Smooth muscle cell (in vitro differentiated cells): Measurements from ENCODE around the gene C4orf54. TPM values are rescaled to one million over a fixed set of nuclear protein-coding genes. Genes with fewer than 3 reads are reported as not detected.

Experiments used
- DNase-seq: peaks from one replicate; lab custom pipeline; 2025; ENCODE audit not compliant: unreplicated experiment; lab: John Stamatoyannopoulos, UW
- H2AFZ ChIP-seq: fragments of 200-600 bp; sonication (generic); 2 replicates; pipeline ENCODE4 v1.6.0; 2016; ENCODE audit warnings: antibody characterized with exemption, low read depth, mild to moderate bottlenecking
- H3F3A ChIP-seq: fragments of 200-600 bp; sonication (generic); 2 replicates; pipeline ENCODE4 v1.6.0; 2017; ENCODE audit warnings: antibody characterized with exemption, low read depth
- H3K27ac ChIP-seq: fragments of 200-600 bp; sonication (generic); 2 replicates; pipeline ENCODE4 v1.5.1; 2016; ENCODE audit warnings: low read depth, mild to moderate bottlenecking
- H3K27me3 ChIP-seq: fragments of 200-600 bp; sonication (generic); 2 replicates; pipeline ENCODE4 v1.6.1; 2016; ENCODE audit warnings: low read depth, mild to moderate bottlenecking
- H3K36me3 ChIP-seq: fragments of 200-600 bp; sonication (generic); 2 replicates; pipeline ENCODE4 v1.5.1; 2016; ENCODE audit warnings: low read depth
- H3K4me1 ChIP-seq: fragments of 200-600 bp; sonication (generic); 2 replicates; pipeline ENCODE4 v1.5.1; 2016; ENCODE audit warnings: low read depth
- H3K4me2 ChIP-seq: fragments of 200-600 bp; sonication (generic); 2 replicates; pipeline ENCODE4 v1.6.0; 2016; ENCODE audit warnings: mild to moderate bottlenecking
- H3K4me3 ChIP-seq: fragments of 200-600 bp; sonication (generic); 2 replicates; pipeline ENCODE4 v1.5.1; 2016; ENCODE audit warnings: mild to moderate bottlenecking
- H3K79me2 ChIP-seq: fragments of 200-600 bp; sonication (generic); 2 replicates; pipeline ENCODE4 v1.6.0; 2016; ENCODE audit warnings: low read depth, mild to moderate bottlenecking
- H3K9ac ChIP-seq: fragments of 200-600 bp; sonication (generic); 2 replicates; pipeline ENCODE4 v1.6.0; 2016; ENCODE audit warnings: low read depth
- H3K9me3 ChIP-seq: fragments of 200-600 bp; sonication (generic); replicated peaks from 2 replicates; pipeline ENCODE4 v1.5.1; 2016; ENCODE audit warnings: low read depth
- H4K20me1 ChIP-seq: fragments of 200-600 bp; sonication (generic); 2 replicates; pipeline ENCODE4 v1.6.0; 2016; ENCODE audit warnings: low read depth
- WGBS: methylation state at CpG from one replicate; pipeline ENCODE4 v1.1.7; 2016; ENCODE audit warnings: low lambda C conversion rate; 5-methylcytosine and 5-hydroxymethylcytosine counted together
- polyA plus RNA-seq: library from polyadenylated mRNA; unstranded; fragments of >200 nt; fragmentation: Nextera tagmentation; extraction: Ambion mirVana; gene quantifications from 2 replicates; pipeline ENCODE4 v1.2.1, GENCODE V29; 2016
- total RNA-seq: library from RNA; depleted of rRNA; stranded (reverse); fragments of >200 nt; gene quantifications from 2 replicates; pipeline ENCODE4 v1.2.3, GENCODE V29; 2014
- TF ChIP-seq, protein P1 (sequence below): fragments of 200-600 bp; sonication (generic); IDR thresholded peaks from 2 replicates; pipeline ENCODE4 v1.5.1; 2017; ENCODE audit warnings: borderline replicate concordance, mild to moderate bottlenecking, antibody characterized with exemption; ENCODE audit not compliant: insufficient read depth, poor library complexity, severe bottlenecking

Gene C4orf54
- total and polyA plus RNA-seq, 2 experiments from 2014 or later: not detected

DNA sequence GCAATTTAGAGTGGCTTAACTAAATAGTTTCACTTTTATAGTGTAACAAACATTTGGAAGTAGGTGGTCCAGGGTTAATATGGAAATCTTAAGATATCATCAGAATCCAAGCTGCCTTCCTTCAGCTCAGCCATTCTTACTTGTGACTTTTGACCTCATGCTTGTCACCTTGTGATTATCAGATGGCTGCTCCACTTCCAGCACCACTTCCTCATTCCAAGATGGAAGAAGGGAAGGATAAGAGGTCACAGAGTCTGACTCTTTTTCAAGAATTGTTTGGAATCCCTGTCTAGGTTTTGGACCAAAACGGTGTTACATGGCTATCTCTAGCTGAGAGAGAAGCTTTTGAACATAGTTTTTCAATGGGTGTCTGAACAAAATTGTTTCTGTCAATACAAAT, 43.1 kb downstream of the C4orf54 start:
- Histone ChIP-seq H3K4me2 (no peak overlapping the region), H3K27ac (no peak overlapping the region), H4K20me1 (no peaks in the 10 kb centered on the region)

DNA sequence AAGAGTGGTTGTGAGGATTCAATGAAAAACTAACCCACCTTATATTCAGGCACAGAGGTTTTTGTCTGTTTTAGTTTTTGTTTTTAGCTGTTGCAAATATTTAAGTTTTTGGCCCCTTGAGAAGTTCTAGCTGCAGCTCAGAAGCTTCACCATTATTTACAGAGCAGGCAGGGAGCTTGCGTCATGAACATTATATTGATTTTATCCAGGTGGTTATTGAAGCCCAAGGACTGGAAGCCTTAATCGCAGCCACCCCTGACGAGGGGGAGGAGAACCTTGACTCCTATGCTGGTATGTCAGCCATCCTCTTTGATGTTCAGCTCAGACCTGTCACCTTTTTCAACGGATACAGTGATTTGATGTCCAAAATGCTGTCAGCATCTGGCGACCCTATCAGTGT, 44.9 kb downstream of the C4orf54 start:
- no peaks in the 10 kb centered on the region for H3K27me3 ChIP-seq
- no peaks in the 10 kb centered on the region for H3K79me2 ChIP-seq
- 83% methylated on average over 5 of the region's 5 CpGs for WGBS
- no peak for DNase-seq
- H3K4me3 ChIP-seq: no peak overlapping the region
- no peaks in the 10 kb centered on the region for H3F3A ChIP-seq
- H3K9me3 ChIP-seq: no peaks in the 10 kb centered on the region
- H3K4me2 ChIP-seq: no peak overlapping the region
- H3K4me1 ChIP-seq: no peaks in the 10 kb centered on the region
- no peaks in the 10 kb centered on the region for H3K36me3 ChIP-seq
- H4K20me1 ChIP-seq: no peaks in the 10 kb centered on the region
- H3K9ac ChIP-seq: no peak overlapping the region
- no peak overlapping the region for H3K27ac ChIP-seq
- H2AFZ ChIP-seq: no peak overlapping the region
- TF ChIP-seq, protein P1, sequence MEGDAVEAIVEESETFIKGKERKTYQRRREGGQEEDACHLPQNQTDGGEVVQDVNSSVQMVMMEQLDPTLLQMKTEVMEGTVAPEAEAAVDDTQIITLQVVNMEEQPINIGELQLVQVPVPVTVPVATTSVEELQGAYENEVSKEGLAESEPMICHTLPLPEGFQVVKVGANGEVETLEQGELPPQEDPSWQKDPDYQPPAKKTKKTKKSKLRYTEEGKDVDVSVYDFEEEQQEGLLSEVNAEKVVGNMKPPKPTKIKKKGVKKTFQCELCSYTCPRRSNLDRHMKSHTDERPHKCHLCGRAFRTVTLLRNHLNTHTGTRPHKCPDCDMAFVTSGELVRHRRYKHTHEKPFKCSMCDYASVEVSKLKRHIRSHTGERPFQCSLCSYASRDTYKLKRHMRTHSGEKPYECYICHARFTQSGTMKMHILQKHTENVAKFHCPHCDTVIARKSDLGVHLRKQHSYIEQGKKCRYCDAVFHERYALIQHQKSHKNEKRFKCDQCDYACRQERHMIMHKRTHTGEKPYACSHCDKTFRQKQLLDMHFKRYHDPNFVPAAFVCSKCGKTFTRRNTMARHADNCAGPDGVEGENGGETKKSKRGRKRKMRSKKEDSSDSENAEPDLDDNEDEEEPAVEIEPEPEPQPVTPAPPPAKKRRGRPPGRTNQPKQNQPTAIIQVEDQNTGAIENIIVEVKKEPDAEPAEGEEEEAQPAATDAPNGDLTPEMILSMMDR: no peak

More for the DNA sequence above, 43.1 kb downstream of the C4orf54 start:
- H3K4me1 ChIP-seq: no peaks in the 10 kb centered on the region
- no peaks in the 10 kb centered on the region for H3K36me3 ChIP-seq
- DNase-seq: no peak
- no peak overlapping the region for H3K4me3 ChIP-seq
- no peaks in the 10 kb centered on the region for H3F3A ChIP-seq
- 93% methylated on average over 1 of the region's 1 CpG for WGBS
- no peak overlapping the region for H3K9ac ChIP-seq
- H3K27me3 ChIP-seq: no peaks in the 10 kb centered on the region
- no peaks in the 10 kb centered on the region for H3K79me2 ChIP-seq
- TF ChIP-seq, protein P1: no peak
- no peaks in the 10 kb centered on the region for H3K9me3 ChIP-seq
- H2AFZ ChIP-seq: no peak overlapping the region

DNA sequence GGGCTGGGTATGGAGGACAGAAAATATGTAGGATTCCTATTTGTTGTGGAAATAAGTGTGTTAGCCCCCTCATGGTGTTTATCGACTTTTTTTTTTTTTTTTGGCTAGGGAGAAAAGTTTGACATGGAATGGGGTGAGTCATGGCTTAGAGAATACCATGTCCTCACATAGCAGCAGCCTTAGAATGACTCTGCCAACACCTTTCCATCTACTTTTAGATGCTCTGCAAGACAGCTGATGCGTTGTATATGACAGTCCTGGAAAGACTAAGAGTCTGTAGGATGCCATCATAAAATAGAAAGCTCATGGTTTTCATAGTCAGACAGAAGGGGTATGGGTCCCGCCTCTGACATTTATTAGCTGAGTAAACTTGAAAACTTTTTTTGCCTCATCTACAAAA, 45.3 kb downstream of the C4orf54 start:
- H3K9ac ChIP-seq: no peak overlapping the region
- H3K27ac ChIP-seq: no peak overlapping the region
- H2AFZ ChIP-seq: no peak overlapping the region
- no peaks in the 10 kb centered on the region for H3K4me1 ChIP-seq
- 88% methylated on average over 3 of the region's 3 CpGs for WGBS
- H3K4me3 ChIP-seq: no peak overlapping the region
- no peaks in the 10 kb centered on the region for H4K20me1 ChIP-seq
- H3K27me3 ChIP-seq: no peaks in the 10 kb centered on the region
- DNase-seq: no peak
- TF ChIP-seq, protein P1: no peak
- H3K36me3 ChIP-seq: no peaks in the 10 kb centered on the region
- H3F3A ChIP-seq: no peaks in the 10 kb centered on the region
- no peaks in the 10 kb centered on the region for H3K9me3 ChIP-seq
- H3K4me2 ChIP-seq: no peak overlapping the region
- H3K79me2 ChIP-seq: no peaks in the 10 kb centered on the region

DNA sequence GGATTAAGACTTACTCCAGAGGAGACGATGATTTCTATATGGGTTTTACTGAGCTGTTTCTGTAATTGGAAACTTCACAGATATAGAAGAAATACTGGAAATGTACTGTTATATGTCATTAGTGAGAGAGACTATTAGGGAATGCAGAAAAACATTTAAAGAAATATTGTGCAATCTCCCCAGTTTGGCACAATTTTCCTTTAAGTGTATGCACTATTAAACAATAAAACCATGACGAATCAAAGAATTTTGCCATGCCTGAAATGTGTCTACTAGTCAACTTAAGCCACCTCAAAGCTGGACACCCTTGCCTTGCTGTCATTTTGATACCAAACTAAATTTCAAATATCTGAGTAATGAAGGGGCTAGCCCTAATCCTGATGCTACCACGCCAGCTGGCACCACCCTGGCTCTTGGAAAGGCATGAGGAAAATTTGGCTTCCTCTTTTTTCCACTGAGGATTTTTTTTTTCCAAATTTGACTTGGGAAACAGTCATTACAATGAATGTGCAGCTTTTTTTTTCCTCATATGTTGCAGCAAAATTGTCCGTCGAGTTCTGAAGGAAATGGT, 46.9 kb downstream of the C4orf54 start:
- no peak for DNase-seq
- Histone ChIP-seq H3K79me2 (no peaks in the 10 kb centered on the region), H3K27me3 (no peaks in the 10 kb centered on the region), H3K27ac (no peak overlapping the region), H3K36me3 (no peaks in the 10 kb centered on the region), H3K9me3 (no peaks in the 10 kb centered on the region), H4K20me1 (no peaks in the 10 kb centered on the region), H3K4me3 (no peak overlapping the region), H2AFZ (no peak overlapping the region), H3K9ac (no peak overlapping the region), H3K4me2 (no peak overlapping the region), H3F3A (no peaks in the 10 kb centered on the region), H3K4me1 (no peaks in the 10 kb centered on the region)
- TF ChIP-seq, protein P1: no peak
- 88% methylated on average over 5 of the region's 5 CpGs for WGBS
